NB4 (cell line): ENCODE measurements around the gene RPS6KC1.

Experiments used
- MAX ChIP-seq: IDR thresholded peaks from 2 replicates; pipeline ENCODE4 v1.6.1; 2011; ENCODE audit warnings: low read depth, low read length
- POLR2A ChIP-seq: IDR thresholded peaks from 2 replicates; pipeline ENCODE4 v1.6.1; 2011; ENCODE audit warnings: mild to moderate bottlenecking; ENCODE audit not compliant: insufficient read length; ENCODE audit errors: extremely low read depth
- TF ChIP-seq, protein P1 (sequence below): IDR thresholded peaks from one replicate; pipeline ENCODE4 v1.5.1; 2012; ENCODE audit warnings: low read depth, low read length

DNA sequence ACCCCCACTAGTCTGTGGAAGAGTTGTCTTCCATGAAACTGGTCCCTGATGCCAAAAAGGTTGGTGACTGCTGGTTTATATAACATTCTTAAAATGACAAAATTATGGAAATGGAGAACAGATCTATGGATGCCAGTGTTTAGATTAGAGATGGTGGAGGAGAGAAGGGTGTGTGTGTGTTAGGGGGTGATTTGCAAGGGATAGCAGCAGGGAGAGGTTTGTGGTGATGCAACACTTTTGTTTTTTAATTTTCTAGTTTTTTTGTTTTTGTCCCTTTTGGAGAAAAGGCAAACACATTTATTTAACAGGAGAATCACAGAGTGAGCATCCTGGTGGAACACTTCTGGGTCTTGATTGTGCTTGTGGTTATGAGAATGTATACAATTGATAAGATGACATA lies 143.8 kb downstream of the RPS6KC1 start:
- TF ChIP-seq MAX = no peak
- TF ChIP-seq, protein P1, sequence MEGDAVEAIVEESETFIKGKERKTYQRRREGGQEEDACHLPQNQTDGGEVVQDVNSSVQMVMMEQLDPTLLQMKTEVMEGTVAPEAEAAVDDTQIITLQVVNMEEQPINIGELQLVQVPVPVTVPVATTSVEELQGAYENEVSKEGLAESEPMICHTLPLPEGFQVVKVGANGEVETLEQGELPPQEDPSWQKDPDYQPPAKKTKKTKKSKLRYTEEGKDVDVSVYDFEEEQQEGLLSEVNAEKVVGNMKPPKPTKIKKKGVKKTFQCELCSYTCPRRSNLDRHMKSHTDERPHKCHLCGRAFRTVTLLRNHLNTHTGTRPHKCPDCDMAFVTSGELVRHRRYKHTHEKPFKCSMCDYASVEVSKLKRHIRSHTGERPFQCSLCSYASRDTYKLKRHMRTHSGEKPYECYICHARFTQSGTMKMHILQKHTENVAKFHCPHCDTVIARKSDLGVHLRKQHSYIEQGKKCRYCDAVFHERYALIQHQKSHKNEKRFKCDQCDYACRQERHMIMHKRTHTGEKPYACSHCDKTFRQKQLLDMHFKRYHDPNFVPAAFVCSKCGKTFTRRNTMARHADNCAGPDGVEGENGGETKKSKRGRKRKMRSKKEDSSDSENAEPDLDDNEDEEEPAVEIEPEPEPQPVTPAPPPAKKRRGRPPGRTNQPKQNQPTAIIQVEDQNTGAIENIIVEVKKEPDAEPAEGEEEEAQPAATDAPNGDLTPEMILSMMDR = no peak
- no peak for TF ChIP-seq POLR2A
